ENCODE data around the gene SH3RF3. TPM values are rescaled to one million over a fixed set of nuclear protein-coding genes. Genes with fewer than 3 reads are reported as not detected.

The SH3RF3 gene
- total and polyA plus RNA-seq, 2 of the 13 experiments (the other 11 are each of a cell fraction or from before 2014, with no cell fraction given), result 0.04 TPM; not detected in 1

DNA sequence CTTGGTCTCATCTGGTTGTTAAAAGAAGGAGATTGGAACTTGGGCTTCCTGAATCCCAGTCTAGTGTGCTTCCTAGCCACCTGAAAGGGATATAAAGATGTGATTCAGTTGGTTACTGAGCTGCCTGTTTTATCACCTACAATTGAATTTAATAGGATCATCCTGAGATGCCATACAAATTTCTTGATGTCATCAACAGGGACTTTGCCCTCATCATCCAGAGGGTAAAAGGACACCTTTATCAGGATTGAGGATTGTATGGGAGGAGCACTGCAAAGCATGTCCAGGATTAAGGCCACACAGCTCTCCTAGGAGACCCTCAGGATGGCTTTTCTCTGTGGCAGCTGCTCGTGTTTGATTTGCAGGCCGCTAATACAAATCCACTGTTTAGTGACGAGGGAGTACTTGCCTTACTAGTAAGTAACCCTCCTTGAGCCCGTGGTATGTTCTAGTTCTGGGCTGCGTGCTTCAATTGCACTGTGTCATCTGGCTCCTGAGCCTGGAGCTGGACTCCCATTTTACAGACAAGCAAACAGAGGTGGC is 28.6 kb downstream of the SH3RF3 start:
- Histone ChIP-seq H3K9ac (ENCODE audit: insufficient read depth, low read depth, low read length) (no peak overlapping the region), H3K36me3 (replicated peaks in 1 of 2; ENCODE audit: control insufficient read depth in 1 of 2, insufficient read depth in 2 of 2, low read length in 2 of 2) (no peaks in the 10 kb centered on the region), H3K27me3 (ENCODE audit: control insufficient read depth in 1 of 2, insufficient read depth in 2 of 2, low read length in 2 of 2) (peaks cover 0 to 3% of the 10 kb centered on the region in 2 experiments; a peak in 1 of 5 replicates), H3K79me2 (ENCODE audit: insufficient read depth, low read length) (no peaks in the 10 kb centered on the region), H4K20me1 (ENCODE audit: insufficient read depth, low read length) (no peaks in the 10 kb centered on the region), H2AFZ (ENCODE audit: low read length) (no peak overlapping the region), H3K27ac (ENCODE audit: extremely low read length, insufficient read depth, low read length) (no peak overlapping the region), H3K9me3 (ENCODE audit: low read length) (no peaks in the 10 kb centered on the region), H3K4me2 (ENCODE audit: low read depth, low read length) (no peak overlapping the region), H3K4me3 (replicated peaks in 1 of 3; ENCODE audit: insufficient read depth in 1 of 3, low read depth in 2 of 3, low read length in 3 of 3) (no peak overlapping the region), H3K4me1 (ENCODE audit: insufficient read depth, low read length) (no peaks in the 10 kb centered on the region)
- WGBS (ENCODE audit: low lambda C conversion rate), result 36% methylated on average over 5 of the region's 5 CpGs
- TF ChIP-seq ARID2 (CRISPR knock-in tag; IDR thresholded peaks at IDR 0.05; ENCODE audit: borderline replicate concordance) (no peak), ZSCAN22 (CRISPR knock-in tag; IDR thresholded peaks at IDR 0.05) (no peak), ATF1 (CRISPR knock-in tag; IDR thresholded peaks at IDR 0.05) (no peak), AKAP8 (CRISPR knock-in tag; IDR thresholded peaks at IDR 0.05) (no peak), IKZF4 (CRISPR knock-in tag; IDR thresholded peaks at IDR 0.05; ENCODE audit: borderline replicate concordance, low read depth, not compliant biosample characterization) (no peak), SNRNP70 (IDR thresholded peaks at IDR 0.05; ENCODE audit: low read depth, low read length) (no peak), ELF3 (CRISPR knock-in tag; IDR thresholded peaks at IDR 0.05) (no peak), ZNF792 (CRISPR knock-in tag; IDR thresholded peaks at IDR 0.05) (no peak), SPEN (CRISPR knock-in tag; IDR thresholded peaks at IDR 0.05; ENCODE audit: low read depth) (no peak), BHLHE40 (IDR thresholded peaks at IDR 0.05; ENCODE audit: low read length) (no peak), ZNF616 (CRISPR knock-in tag; IDR thresholded peaks at IDR 0.05; ENCODE audit: low read depth) (no peak), ATF7 (IDR thresholded peaks at IDR 0.05) (no peak), ATF7 (CRISPR knock-in tag; IDR thresholded peaks at IDR 0.05) (no peak), ZSCAN12 (CRISPR knock-in tag; IDR thresholded peaks at IDR 0.05) (no peak), HIVEP1 (CRISPR knock-in tag; IDR thresholded peaks at IDR 0.05) (no peak), NKX3-1 (CRISPR knock-in tag; IDR thresholded peaks at IDR 0.05) (no peak), GZF1 (CRISPR knock-in tag; IDR thresholded peaks at IDR 0.05) (no peak)
- TF ChIP-seq, protein P1, sequence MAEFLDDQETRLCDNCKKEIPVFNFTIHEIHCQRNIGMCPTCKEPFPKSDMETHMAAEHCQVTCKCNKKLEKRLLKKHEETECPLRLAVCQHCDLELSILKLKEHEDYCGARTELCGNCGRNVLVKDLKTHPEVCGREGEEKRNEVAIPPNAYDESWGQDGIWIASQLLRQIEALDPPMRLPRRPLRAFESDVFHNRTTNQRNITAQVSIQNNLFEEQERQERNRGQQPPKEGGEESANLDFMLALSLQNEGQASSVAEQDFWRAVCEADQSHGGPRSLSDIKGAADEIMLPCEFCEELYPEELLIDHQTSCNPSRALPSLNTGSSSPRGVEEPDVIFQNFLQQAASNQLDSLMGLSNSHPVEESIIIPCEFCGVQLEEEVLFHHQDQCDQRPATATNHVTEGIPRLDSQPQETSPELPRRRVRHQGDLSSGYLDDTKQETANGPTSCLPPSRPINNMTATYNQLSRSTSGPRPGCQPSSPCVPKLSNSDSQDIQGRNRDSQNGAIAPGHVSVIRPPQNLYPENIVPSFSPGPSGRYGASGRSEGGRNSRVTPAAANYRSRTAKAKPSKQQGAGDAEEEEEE (CRISPR knock-in tag; IDR thresholded peaks at IDR 0.05; ENCODE audit: borderline replicate concordance), result no peak
- TF ChIP-seq, protein P2, sequence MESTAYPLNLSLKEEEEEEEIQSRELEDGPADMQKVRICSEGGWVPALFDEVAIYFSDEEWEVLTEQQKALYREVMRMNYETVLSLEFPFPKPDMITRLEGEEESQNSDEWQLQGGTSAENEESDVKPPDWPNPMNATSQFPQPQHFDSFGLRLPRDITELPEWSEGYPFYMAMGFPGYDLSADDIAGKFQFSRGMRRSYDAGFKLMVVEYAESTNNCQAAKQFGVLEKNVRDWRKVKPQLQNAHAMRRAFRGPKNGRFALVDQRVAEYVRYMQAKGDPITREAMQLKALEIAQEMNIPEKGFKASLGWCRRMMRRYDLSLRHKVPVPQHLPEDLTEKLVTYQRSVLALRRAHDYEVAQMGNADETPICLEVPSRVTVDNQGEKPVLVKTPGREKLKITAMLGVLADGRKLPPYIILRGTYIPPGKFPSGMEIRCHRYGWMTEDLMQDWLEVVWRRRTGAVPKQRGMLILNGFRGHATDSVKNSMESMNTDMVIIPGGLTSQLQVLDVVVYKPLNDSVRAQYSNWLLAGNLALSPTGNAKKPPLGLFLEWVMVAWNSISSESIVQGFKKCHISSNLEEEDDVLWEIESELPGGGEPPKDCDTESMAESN (CRISPR knock-in tag; conservative IDR thresholded peaks at IDR 0.05), result no peak
- TF ChIP-seq, protein P3, sequence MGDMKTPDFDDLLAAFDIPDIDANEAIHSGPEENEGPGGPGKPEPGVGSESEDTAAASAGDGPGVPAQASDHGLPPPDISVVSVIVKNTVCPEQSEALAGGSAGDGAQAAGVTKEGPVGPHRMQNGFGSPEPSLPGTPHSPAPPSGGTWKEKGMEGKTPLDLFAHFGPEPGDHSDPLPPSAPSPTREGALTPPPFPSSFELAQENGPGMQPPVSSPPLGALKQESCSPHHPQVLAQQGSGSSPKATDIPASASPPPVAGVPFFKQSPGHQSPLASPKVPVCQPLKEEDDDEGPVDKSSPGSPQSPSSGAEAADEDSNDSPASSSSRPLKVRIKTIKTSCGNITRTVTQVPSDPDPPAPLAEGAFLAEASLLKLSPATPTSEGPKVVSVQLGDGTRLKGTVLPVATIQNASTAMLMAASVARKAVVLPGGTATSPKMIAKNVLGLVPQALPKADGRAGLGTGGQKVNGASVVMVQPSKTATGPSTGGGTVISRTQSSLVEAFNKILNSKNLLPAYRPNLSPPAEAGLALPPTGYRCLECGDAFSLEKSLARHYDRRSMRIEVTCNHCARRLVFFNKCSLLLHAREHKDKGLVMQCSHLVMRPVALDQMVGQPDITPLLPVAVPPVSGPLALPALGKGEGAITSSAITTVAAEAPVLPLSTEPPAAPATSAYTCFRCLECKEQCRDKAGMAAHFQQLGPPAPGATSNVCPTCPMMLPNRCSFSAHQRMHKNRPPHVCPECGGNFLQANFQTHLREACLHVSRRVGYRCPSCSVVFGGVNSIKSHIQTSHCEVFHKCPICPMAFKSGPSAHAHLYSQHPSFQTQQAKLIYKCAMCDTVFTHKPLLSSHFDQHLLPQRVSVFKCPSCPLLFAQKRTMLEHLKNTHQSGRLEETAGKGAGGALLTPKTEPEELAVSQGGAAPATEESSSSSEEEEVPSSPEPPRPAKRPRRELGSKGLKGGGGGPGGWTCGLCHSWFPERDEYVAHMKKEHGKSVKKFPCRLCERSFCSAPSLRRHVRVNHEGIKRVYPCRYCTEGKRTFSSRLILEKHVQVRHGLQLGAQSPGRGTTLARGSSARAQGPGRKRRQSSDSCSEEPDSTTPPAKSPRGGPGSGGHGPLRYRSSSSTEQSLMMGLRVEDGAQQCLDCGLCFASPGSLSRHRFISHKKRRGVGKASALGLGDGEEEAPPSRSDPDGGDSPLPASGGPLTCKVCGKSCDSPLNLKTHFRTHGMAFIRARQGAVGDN (CRISPR knock-in tag; IDR thresholded peaks at IDR 0.05), result no peak
- CTCF ChIA-PET (ENCODE audit: low intra/inter-chr PET ratio, low total read pairs), result no interaction called here
- FAIRE-seq (no peak), DNase-seq (ENCODE audit: low spot score) (no peak), ATAC-seq (no peak)
- no TSS peak for BruUV-seq (replicated peaks)
- intact Hi-C loops (cut with micrococcal nuclease; ENCODE audit: unreplicated experiment), result no loop called here
- in situ Hi-C loops (cut with HindIII; ENCODE audit: extremely low pct_ligation_motif_present, low pct_unique_long_range_greater_than_20kb), result no loop called here
- POLR2A ChIA-PET, result no interaction called here
